ENCODE measurements around the gene RHEBL1.

RHEBL1 gene

DNA sequence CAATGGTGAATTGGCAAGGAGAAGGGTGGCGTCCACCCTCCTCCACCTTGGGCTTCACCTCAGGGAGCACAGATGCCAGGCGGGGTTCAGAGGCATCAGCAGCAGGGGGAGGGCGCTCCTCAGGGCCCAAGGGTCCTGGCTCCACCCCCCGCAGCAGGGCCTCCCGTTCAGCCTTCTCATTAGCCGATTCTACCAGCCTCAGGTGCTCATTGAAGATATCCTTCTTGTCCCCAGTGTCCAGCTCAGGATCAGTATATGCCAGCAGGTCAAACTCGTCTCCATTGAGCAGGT is 31.9 kb downstream of the RHEBL1 start:
- H3K9me3 ChIP-seq (ENCODE audit: control insufficient read depth in 1 of 2, low read length in 2 of 2) = no peaks in the 10 kb centered on the region
- no peak overlapping the region for H3K27ac ChIP-seq (ENCODE audit: low read depth, low read length)
- peaks cover 64 to 92% of the 10 kb centered on the region in 2 donors for H3K36me3 ChIP-seq (ENCODE audit: control insufficient read depth in 1 of 2, insufficient read depth in 2 of 2, low read length in 2 of 2)
- no peaks in the 10 kb centered on the region for H3K4me1 ChIP-seq (ENCODE audit: control insufficient read depth in 1 of 2, insufficient read depth in 2 of 2, low read length in 2 of 2)
- H3K4me3 ChIP-seq (ENCODE audit: low read depth in 1 of 2, low read length in 2 of 2) = no peak overlapping the region
- no peaks in the 10 kb centered on the region for H3K27me3 ChIP-seq (ENCODE audit: control insufficient read depth in 1 of 2, insufficient read depth in 2 of 2, low read length in 2 of 2)
- no peak overlapping the region for H3K9ac ChIP-seq (ENCODE audit: low read depth in 1 of 2, low read length in 2 of 2)

DNA sequence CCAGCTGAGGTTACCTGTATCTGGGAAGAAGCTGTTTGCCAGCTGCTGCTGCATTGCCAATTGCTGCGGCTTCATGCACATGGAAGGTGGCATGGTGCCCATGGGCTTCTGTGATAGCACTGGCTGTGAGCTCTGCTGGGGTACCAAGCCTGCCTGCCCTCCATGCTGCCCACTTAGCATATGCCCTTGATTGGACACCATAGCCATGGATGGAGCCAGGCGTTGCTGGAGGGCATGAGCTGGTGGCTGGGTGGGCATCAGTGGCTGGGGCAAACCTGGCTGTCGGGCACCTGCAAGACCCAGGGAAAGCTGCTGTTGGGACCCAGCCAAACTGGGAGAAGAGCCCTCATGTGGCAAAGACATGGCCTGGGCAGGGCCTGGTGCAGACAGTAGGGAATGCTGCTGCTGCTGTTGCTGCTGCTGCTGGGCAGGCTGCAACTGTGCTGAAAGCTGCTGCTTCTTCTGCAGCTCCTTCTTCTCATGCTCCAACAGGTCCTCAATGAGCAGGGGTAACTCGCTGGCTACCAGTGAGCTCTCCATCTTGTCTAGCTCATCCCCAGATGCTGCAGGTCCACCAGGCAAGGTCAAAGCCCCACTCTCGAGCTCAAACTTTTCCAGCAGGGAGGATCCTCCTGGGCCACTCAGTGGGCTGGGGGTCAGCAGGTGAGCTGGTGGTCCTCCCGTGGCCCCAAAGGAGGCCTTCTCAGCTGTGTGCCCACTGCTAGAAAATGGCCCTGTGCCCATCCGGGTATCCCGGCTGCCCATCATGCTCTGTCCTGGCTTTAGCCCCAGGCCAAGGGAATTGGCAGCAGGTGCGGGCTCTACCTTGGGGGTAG is 32.5 kb downstream of the RHEBL1 start:
- H3K4me3 ChIP-seq (ENCODE audit: low read depth in 1 of 2, low read length in 2 of 2) = no peak overlapping the region
- H3K9me3 ChIP-seq (ENCODE audit: control insufficient read depth in 1 of 2, low read length in 2 of 2) = no peaks in the 10 kb centered on the region
- no peak overlapping the region for H3K9ac ChIP-seq (ENCODE audit: low read depth in 1 of 2, low read length in 2 of 2)
- no peaks in the 10 kb centered on the region for H3K4me1 ChIP-seq (ENCODE audit: control insufficient read depth in 1 of 2, insufficient read depth in 2 of 2, low read length in 2 of 2)
- peaks cover 63 to 92% of the 10 kb centered on the region in 2 donors for H3K36me3 ChIP-seq (ENCODE audit: control insufficient read depth in 1 of 2, insufficient read depth in 2 of 2, low read length in 2 of 2)
- no peak overlapping the region for H3K27ac ChIP-seq (ENCODE audit: low read depth, low read length)
- no peaks in the 10 kb centered on the region for H3K27me3 ChIP-seq (ENCODE audit: control insufficient read depth in 1 of 2, insufficient read depth in 2 of 2, low read length in 2 of 2)

DNA sequence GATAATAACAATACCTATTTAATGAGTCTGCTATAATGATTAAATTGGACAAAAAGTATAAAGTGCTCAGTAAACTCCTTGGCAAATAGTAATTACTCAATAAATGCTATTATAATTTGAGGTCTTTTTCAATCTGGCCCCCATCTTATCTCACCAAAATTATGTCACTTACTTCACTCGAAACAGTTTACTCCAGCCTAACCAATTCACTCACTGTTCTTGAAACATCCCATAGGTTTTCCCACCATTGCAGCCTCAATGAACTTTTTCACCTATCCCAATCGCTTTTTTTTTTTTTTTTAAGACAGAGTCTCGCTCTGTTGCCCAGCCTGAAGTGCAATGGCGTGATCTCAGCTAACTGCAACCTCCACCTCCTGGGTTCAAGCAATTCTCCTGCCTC is 33.8 kb downstream of the RHEBL1 start:
- Histone ChIP-seq H3K4me3 (ENCODE audit: low read depth in 1 of 2, low read length in 2 of 2) (no peak overlapping the region), H3K4me1 (ENCODE audit: control insufficient read depth in 1 of 2, insufficient read depth in 2 of 2, low read length in 2 of 2) (no peaks in the 10 kb centered on the region), H3K27ac (ENCODE audit: low read depth, low read length) (no peak overlapping the region), H3K36me3 (ENCODE audit: control insufficient read depth in 1 of 2, insufficient read depth in 2 of 2, low read length in 2 of 2) (peaks cover 67 to 92% of the 10 kb centered on the region in 2 donors), H3K9me3 (ENCODE audit: control insufficient read depth in 1 of 2, low read length in 2 of 2) (no peaks in the 10 kb centered on the region), H3K27me3 (ENCODE audit: control insufficient read depth in 1 of 2, insufficient read depth in 2 of 2, low read length in 2 of 2) (no peaks in the 10 kb centered on the region), H3K9ac (ENCODE audit: low read depth in 1 of 2, low read length in 2 of 2) (no peak overlapping the region)

DNA sequence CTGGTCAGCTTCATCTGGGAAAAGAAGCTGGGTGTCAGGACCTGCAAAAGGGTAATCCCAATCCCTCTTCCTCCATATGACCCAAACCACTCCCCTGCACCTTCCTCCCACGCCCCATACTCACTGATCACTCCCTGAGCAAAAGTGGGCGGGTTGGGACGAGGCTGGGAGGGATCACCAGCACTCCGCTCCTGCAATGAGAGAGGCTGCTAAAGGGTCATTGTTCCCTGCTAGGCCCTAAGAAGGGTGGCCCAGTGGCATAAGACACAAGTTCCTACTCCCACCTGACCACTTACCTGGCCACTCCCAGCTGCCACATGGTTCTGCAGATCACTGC is 35.5 kb downstream of the RHEBL1 start:
- H3K9me3 ChIP-seq (ENCODE audit: control insufficient read depth in 1 of 2, low read length in 2 of 2) = no peaks in the 10 kb centered on the region
- H3K4me3 ChIP-seq (ENCODE audit: low read depth in 1 of 2, low read length in 2 of 2) = no peak overlapping the region
- no peak overlapping the region for H3K27ac ChIP-seq (ENCODE audit: low read depth, low read length)
- no peaks in the 10 kb centered on the region for H3K27me3 ChIP-seq (ENCODE audit: control insufficient read depth in 1 of 2, insufficient read depth in 2 of 2, low read length in 2 of 2)
- peaks cover 65 to 86% of the 10 kb centered on the region in 2 donors for H3K36me3 ChIP-seq (ENCODE audit: control insufficient read depth in 1 of 2, insufficient read depth in 2 of 2, low read length in 2 of 2)
- no peak overlapping the region for H3K9ac ChIP-seq (ENCODE audit: low read depth in 1 of 2, low read length in 2 of 2)
- no peaks in the 10 kb centered on the region for H3K4me1 ChIP-seq (ENCODE audit: control insufficient read depth in 1 of 2, insufficient read depth in 2 of 2, low read length in 2 of 2)

DNA sequence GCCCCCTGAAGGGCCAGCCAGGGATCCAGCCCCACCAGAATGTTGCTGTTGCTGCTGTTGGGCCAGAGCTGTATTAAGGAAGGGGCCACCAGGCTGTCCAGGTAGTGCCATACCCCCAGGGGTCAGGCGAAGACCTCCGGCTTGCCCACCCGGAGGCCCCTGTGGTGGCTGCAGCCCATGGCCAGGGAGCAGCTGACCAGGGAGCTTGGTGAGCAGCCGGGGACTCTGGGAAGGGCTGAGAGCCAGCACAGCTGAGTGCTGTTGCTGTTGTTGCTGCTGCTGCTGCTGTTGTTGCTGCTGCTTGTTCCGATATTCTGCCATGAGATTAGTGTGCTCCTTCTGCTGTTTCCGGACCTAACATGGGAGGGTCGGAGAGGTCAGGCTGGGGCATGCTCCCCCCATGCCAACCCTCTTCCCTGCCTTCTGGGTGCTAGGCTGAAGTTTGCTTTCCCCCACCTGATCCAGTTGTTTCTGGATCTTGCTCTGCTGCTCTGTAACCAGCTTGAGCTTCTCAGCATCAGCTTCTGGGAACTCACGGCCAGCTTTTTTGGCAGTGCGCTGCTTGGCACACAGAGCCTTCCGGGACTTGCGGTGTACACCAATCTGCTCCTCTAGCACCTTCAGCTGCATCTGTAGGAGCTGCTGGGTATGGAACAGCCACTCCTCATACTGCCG is 36.0 kb downstream of the RHEBL1 start:
- H3K9ac ChIP-seq (ENCODE audit: low read depth in 1 of 2, low read length in 2 of 2) = no peak overlapping the region
- H3K27ac ChIP-seq (ENCODE audit: low read depth, low read length) = no peak overlapping the region
- H3K36me3 ChIP-seq (ENCODE audit: control insufficient read depth in 1 of 2, insufficient read depth in 2 of 2, low read length in 2 of 2) = peaks cover 66 to 86% of the 10 kb centered on the region in 2 donors
- H3K4me3 ChIP-seq (ENCODE audit: low read depth in 1 of 2, low read length in 2 of 2) = no peak overlapping the region
- no peaks in the 10 kb centered on the region for H3K9me3 ChIP-seq (ENCODE audit: control insufficient read depth in 1 of 2, low read length in 2 of 2)
- no peaks in the 10 kb centered on the region for H3K4me1 ChIP-seq (ENCODE audit: control insufficient read depth in 1 of 2, insufficient read depth in 2 of 2, low read length in 2 of 2)
- H3K27me3 ChIP-seq (ENCODE audit: control insufficient read depth in 1 of 2, insufficient read depth in 2 of 2, low read length in 2 of 2) = no peaks in the 10 kb centered on the region

DNA sequence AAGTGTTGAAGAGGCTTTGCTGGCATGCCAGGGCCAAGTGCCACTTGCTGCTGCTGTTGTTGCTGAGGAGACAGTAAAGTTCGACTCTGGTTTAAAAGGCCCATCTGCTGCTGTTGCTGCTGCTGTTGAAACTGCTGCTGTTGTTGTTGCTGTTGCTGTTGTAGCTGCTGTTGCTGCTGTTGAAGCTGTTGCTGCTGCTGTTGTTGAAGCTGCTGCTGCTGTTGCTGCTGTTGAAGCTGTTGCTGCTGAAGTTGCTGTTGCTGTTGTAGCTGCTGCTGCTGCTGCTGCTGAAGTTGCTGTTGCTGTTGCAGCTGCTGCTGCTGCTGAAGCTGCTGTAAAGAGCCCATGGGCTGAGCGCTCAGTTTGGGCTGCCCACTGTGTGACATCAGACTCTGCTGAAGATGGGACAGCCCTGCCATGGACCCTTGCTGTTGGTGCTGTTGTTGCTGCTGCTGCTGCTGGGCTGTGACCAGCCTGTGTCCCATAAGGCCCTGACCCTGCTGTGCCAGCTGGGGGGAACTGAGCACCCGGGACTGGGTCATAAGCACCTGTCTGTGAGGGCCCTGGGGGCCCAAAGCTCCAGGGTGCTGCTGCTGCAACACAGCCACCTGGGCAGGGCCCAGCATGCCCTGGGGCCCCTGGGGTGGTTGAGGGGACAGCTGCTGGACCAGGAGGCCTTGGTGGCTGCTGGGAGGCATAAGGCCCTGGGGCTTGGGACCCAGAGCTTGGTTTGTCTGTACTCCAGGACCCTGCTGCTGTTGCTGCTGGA is 36.9 kb downstream of the RHEBL1 start:
- Histone ChIP-seq H3K36me3 (ENCODE audit: control insufficient read depth in 1 of 2, insufficient read depth in 2 of 2, low read length in 2 of 2) (peaks cover 64 to 86% of the 10 kb centered on the region in 2 donors), H3K4me1 (ENCODE audit: control insufficient read depth in 1 of 2, insufficient read depth in 2 of 2, low read length in 2 of 2) (no peaks in the 10 kb centered on the region), H3K4me3 (ENCODE audit: low read depth in 1 of 2, low read length in 2 of 2) (no peak overlapping the region), H3K9me3 (ENCODE audit: control insufficient read depth in 1 of 2, low read length in 2 of 2) (no peaks in the 10 kb centered on the region), H3K27ac (ENCODE audit: low read depth, low read length) (no peak overlapping the region), H3K27me3 (ENCODE audit: control insufficient read depth in 1 of 2, insufficient read depth in 2 of 2, low read length in 2 of 2) (no peaks in the 10 kb centered on the region), H3K9ac (ENCODE audit: low read depth in 1 of 2, low read length in 2 of 2) (no peak overlapping the region)

DNA sequence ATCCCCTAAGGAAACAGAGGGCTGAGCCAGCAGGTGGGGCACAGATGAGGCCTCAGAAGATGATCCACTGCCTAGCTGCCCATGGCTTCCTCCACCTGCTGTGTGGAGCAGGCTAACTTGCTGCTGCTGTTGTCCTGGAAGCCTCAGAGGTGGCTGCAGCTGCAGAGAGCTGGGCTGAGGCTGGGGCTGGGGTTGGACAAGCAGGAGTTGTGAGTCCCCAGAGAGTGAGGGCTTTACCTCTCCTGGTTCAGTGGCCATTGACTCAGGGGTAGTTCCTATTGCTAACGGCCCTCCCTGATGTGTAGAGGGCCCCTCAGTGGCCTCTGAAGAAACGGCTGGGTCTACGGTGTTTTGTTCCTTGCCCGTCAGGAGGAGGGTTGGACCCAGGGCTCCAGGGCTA is 37.5 kb downstream of the RHEBL1 start:
- H3K9ac ChIP-seq (ENCODE audit: low read depth in 1 of 2, low read length in 2 of 2) = no peak overlapping the region
- H3K27me3 ChIP-seq (ENCODE audit: control insufficient read depth in 1 of 2, insufficient read depth in 2 of 2, low read length in 2 of 2) = no peaks in the 10 kb centered on the region
- H3K27ac ChIP-seq (ENCODE audit: low read depth, low read length) = no peak overlapping the region
- H3K4me1 ChIP-seq (ENCODE audit: control insufficient read depth in 1 of 2, insufficient read depth in 2 of 2, low read length in 2 of 2) = no peaks in the 10 kb centered on the region
- H3K36me3 ChIP-seq (ENCODE audit: control insufficient read depth in 1 of 2, insufficient read depth in 2 of 2, low read length in 2 of 2) = peaks cover 61 to 86% of the 10 kb centered on the region in 2 donors
- no peak overlapping the region for H3K4me3 ChIP-seq (ENCODE audit: low read depth in 1 of 2, low read length in 2 of 2)
- no peaks in the 10 kb centered on the region for H3K9me3 ChIP-seq (ENCODE audit: control insufficient read depth in 1 of 2, low read length in 2 of 2)

DNA sequence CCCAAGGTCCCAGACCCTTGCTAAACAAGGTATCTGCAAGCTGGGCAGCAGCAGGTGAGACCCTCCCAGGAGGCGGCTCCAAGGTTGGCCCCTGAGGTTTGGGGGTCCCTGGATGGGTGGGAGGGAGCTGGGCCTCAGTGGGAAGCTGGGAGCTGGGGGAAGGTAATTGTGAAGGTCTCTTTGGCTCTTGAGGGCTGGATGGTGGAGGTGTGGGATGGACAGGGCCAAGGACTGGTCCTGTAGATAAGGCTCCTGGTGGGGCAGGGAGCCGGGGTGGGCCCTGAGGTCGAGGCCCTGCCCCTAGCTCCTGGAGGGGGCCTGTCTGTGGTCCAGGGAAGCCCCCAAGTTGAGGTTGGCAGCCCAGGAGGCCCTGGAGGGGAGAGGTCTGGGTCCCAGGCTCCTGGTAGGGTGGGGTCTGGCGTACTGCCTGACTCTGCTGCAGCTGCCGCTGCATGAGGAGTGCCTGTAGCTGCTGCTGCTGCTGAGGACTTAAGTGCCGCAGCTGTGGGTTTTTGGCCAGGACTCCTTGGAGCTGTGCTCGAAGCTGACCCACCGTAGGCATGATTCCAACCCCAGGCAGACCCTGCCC is 38.1 kb downstream of the RHEBL1 start:
- no peaks in the 10 kb centered on the region for H3K27me3 ChIP-seq (ENCODE audit: control insufficient read depth in 1 of 2, insufficient read depth in 2 of 2, low read length in 2 of 2)
- H3K27ac ChIP-seq (ENCODE audit: low read depth, low read length) = no peak overlapping the region
- no peak overlapping the region for H3K4me3 ChIP-seq (ENCODE audit: low read depth in 1 of 2, low read length in 2 of 2)

DNA sequence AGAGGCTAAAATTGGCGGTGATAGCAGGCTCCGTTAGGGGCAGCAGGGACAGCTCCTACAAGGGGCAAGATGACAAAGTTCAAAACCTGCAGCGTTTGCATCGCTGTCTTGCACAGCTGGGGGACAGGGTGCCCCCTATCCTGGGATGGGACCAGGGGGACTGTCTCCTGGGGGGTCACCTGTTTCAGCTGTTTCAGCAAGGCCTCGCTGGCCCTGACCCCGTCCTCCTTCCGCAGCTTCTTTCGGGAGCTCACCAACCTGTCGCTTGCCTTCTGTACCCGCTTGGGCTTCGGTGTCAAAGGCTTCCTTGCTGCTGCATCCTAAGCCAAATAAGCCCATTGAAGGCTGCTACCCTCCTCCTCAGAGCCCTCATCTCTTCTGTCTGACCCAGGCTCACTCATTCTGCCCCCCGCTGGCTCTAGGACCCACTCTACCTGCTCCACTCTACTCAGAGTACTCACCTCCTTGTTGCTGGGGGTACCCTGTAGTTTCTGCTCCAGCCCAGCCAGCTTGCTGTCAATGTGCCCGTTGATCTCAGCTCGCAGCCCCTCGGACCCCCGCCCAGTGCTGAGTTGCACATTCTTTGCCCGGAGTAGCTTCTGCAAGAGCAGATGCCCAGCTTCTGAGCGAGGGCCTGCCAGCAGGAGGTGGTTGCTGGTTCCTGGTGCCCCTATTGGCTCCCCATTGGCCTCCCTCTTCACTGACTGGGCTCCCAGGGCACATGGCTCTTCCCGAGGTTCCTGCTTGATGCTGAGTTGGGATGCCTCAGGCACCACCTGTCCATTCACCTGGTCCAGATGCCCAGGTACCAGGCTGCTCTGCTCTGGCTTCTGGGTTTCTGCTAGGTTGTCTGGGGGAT is 38.8 kb downstream of the RHEBL1 start:
- Histone ChIP-seq H3K4me1 (ENCODE audit: control insufficient read depth in 1 of 2, insufficient read depth in 2 of 2, low read length in 2 of 2) (peaks cover 6 to 7% of the 10 kb centered on the region in 2 donors), H3K9me3 (ENCODE audit: control insufficient read depth in 1 of 2, low read length in 2 of 2) (no peaks in the 10 kb centered on the region), H3K36me3 (ENCODE audit: control insufficient read depth in 1 of 2, insufficient read depth in 2 of 2, low read length in 2 of 2) (peaks cover 63 to 88% of the 10 kb centered on the region in 2 donors), H3K4me3 (ENCODE audit: low read depth in 1 of 2, low read length in 2 of 2) (no peak overlapping the region), H3K27ac (ENCODE audit: low read depth, low read length) (no peak overlapping the region), H3K9ac (ENCODE audit: low read depth in 1 of 2, low read length in 2 of 2) (no peak overlapping the region), H3K27me3 (ENCODE audit: control insufficient read depth in 1 of 2, insufficient read depth in 2 of 2, low read length in 2 of 2) (no peaks in the 10 kb centered on the region)

More for the DNA sequence above, 38.1 kb downstream of the RHEBL1 start:
- Histone ChIP-seq H3K9me3 (ENCODE audit: control insufficient read depth in 1 of 2, low read length in 2 of 2) (no peaks in the 10 kb centered on the region), H3K4me1 (ENCODE audit: control insufficient read depth in 1 of 2, insufficient read depth in 2 of 2, low read length in 2 of 2) (peaks cover under 1 to 2% of the 10 kb centered on the region in 2 donors), H3K36me3 (ENCODE audit: control insufficient read depth in 1 of 2, insufficient read depth in 2 of 2, low read length in 2 of 2) (peaks cover 57 to 85% of the 10 kb centered on the region in 2 donors), H3K9ac (ENCODE audit: low read depth in 1 of 2, low read length in 2 of 2) (no peak overlapping the region)

Measured in duodenal mucosa (tissue), 2 donors.